Measurements from ENCODE around the gene PNMA6E. TPM values are rescaled to one million over a fixed set of nuclear protein-coding genes. Genes with fewer than 3 reads are reported as not detected.

Gene PNMA6E
- total RNA-seq, 6 donors from 2014 or later, result 0.09 to 0.44 (median 0.10) TPM; not detected in 3

DNA sequence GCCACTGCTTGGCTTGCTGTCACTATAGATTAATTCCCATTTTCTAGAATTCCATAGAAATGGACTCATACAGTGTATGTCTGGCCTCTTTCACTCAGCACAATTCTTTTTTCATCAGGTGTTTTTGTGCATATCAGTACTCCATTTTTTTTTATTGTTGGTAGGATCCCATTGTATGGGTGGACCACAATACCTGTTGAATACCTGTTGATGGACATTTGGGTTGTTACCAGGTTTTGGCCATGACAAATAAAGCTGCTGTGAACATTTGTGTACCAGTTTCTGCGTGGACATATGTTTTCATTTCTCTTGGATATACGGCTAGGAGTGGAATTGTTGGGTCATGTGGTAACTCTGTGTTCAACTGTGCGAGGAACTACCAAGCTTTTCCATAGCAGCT is 25.1 kb upstream of the PNMA6E start:
- no peak for DNase-seq
- Histone ChIP-seq H3K27ac (no peak overlapping the region), H3K4me1 (no peaks in the 10 kb centered on the region), H3K9me3 (peaks cover 0 to 8% (median 2%) of the 10 kb centered on the region in 4 donors), H3K4me3 (no peak overlapping the region), H3K36me3 (peaks cover 0 to 8% (median 0%) of the 10 kb centered on the region in 4 donors), H3K27me3 (no peaks in the 10 kb centered on the region)
- no peak for ATAC-seq (ENCODE audit: low FRiP score in 2 of 2)
- TF ChIP-seq CTCF (IDR thresholded peaks at IDR 0.05) (no peak), EP300 (IDR thresholded peaks at IDR 0.05) (no peak), POLR2A (IDR thresholded peaks at IDR 0.05) (no peak), POLR2AphosphoS5 (IDR thresholded peaks at IDR 0.05) (no peak)
- WGBS, 2 donors, result 84 to 96% methylated on average over 3 of the region's 3 CpGs

DNA sequence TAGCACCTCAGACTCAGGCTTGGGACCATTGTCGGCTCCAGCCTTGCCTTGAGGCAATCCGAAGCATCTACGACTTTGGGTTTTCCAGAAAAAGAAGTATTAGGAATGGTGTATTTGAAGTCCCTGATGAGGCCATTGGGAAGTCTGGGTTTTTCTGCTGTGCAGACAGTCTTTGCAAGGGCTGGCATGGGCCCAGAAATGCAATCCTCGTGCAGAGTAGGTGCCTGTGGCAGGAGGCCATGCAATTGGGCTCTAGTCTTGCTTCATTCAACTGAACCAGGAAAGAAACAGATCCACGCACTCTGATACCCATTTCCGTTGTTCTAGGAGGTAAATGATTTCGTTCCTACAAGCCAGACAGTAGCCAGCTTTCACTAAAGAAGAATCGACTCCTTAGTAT is 22.5 kb upstream of the PNMA6E start:
- peaks cover 0 to 11% (median 2%) of the 10 kb centered on the region in 4 donors for H3K36me3 ChIP-seq
- WGBS, 2 donors, result 50 to 64% methylated on average over 1 to 8 of the region's 8 CpGs
- no peak overlapping the region for H3K27ac ChIP-seq
- no peak for ATAC-seq (ENCODE audit: low FRiP score in 2 of 2)
- no peaks in the 10 kb centered on the region for H3K4me1 ChIP-seq
- H3K27me3 ChIP-seq, result no peaks in the 10 kb centered on the region
- no peak for TF ChIP-seq CTCF (IDR thresholded peaks at IDR 0.05)
- TF ChIP-seq EP300 (IDR thresholded peaks at IDR 0.05), result no peak
- TF ChIP-seq POLR2A (IDR thresholded peaks at IDR 0.05), result no peak
- peak in 1 of 2 donors; percentile 19 for TF ChIP-seq POLR2AphosphoS5 (IDR thresholded peaks at IDR 0.05)
- DNase-seq, result peak in 1 of 2 donors; percentile 47
- H3K9me3 ChIP-seq, result no peaks in the 10 kb centered on the region
- H3K4me3 ChIP-seq, result no peak overlapping the region

DNA sequence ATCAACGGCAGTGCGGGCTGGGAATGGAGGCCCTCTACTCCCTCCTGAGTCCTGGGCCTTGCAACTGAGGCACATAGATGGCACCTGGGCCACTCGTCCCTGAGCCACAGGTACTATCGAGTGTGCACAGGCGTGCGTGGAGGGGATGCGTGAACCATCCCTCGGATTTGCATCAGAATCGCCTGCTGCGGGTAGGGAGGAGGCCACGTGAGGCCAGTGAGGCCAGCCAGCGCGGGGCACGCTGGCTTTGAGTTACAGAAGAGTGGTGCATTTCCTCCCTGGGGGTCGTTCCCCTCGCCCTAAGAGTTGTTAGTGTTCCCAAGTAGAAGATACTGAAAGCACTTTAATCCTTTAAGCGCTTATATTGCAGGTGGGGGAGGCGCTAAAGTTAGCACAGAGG is 20.7 kb upstream of the PNMA6E start:
- ATAC-seq (ENCODE audit: low FRiP score in 2 of 2) (no peak), DNase-seq (no peak)
- H3K27me3 ChIP-seq, result no peaks in the 10 kb centered on the region
- TF ChIP-seq POLR2A (IDR thresholded peaks at IDR 0.05) (no peak), CTCF (IDR thresholded peaks at IDR 0.05) (no peak), EP300 (IDR thresholded peaks at IDR 0.05) (no peak), POLR2AphosphoS5 (IDR thresholded peaks at IDR 0.05) (no peak)
- H3K36me3 ChIP-seq, result peaks cover 0 to 11% (median 2%) of the 10 kb centered on the region in 4 donors
- no peak overlapping the region for H3K4me3 ChIP-seq
- no peak overlapping the region for H3K27ac ChIP-seq
- no peaks in the 10 kb centered on the region for H3K4me1 ChIP-seq
- WGBS, 2 donors, result 88 to 93% methylated on average over 13 to 18 of the region's 18 CpGs
- no peaks in the 10 kb centered on the region for H3K9me3 ChIP-seq

DNA sequence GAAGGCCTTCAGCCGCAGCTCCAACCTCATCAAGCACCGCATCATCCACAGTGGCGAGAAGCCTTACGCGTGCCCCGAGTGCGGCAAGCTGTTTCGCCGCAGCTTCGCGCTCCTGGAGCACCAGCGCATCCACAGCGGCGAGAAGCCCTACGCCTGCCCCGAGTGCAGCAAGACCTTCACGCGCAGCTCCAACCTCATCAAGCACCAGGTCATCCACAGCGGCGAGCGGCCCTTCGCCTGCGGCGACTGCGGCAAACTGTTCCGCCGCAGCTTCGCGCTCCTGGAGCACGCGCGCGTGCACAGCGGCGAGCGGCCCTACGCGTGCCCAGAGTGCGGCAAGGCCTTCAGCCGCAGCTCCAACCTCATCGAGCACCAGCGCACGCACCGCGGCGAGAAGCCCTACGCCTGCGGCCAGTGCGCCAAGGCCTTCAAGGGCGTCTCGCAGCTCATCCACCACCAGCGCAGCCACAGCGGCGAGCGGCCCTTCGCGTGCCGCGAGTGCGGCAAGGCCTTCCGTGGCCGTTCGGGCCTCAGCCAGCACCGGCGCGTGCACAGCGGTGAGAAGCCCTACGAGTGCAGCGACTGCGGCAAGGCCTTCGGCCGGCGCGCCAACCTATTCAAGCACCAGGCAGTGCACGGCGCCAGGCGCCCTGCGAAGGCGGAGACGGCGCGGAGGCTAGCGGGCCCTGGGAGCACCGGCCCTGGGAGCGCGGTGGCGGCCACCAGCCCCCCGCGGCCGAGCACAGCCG is 19.9 kb upstream of the PNMA6E start:
- WGBS, 2 donors, result 88% methylated on average over 88 of the region's 91 CpGs; no CpG with 5 or more reads in 1 of the 2 donors
- Histone ChIP-seq H3K4me3 (no peak overlapping the region), H3K9me3 (no peaks in the 10 kb centered on the region), H3K4me1 (no peaks in the 10 kb centered on the region), H3K27ac (no peak overlapping the region), H3K27me3 (no peaks in the 10 kb centered on the region), H3K36me3 (peaks cover 0 to 11% (median 2%) of the 10 kb centered on the region in 4 donors)
- DNase-seq (peak in 1 of 2 donors; percentile 12), ATAC-seq (ENCODE audit: low FRiP score in 2 of 2) (no peak)
- TF ChIP-seq POLR2AphosphoS5 (IDR thresholded peaks at IDR 0.05) (no peak), EP300 (IDR thresholded peaks at IDR 0.05) (no peak), POLR2A (IDR thresholded peaks at IDR 0.05) (no peak), CTCF (IDR thresholded peaks at IDR 0.05) (no peak)

- no peaks in the 10 kb centered on the region for H3K9me3 ChIP-seq
- peaks cover 0 to 11% (median 2%) of the 10 kb centered on the region in 4 donors for H3K36me3 ChIP-seq
- TF ChIP-seq EP300 (IDR thresholded peaks at IDR 0.05) (no peak), POLR2A (IDR thresholded peaks at IDR 0.05) (no peak), CTCF (IDR thresholded peaks at IDR 0.05) (no peak), POLR2AphosphoS5 (IDR thresholded peaks at IDR 0.05) (no peak)
- peaks cover 0 to 8% (median 2%) of the 10 kb centered on the region in 4 donors for H3K4me1 ChIP-seq
- DNase-seq, result no peak
- 85 to 92% methylated on average over 8 of the region's 8 CpGs for WGBS, 2 donors
- no peak overlapping the region for H3K27ac ChIP-seq
- H3K4me3 ChIP-seq, result no peak overlapping the region
- no peak for ATAC-seq (ENCODE audit: low FRiP score in 2 of 2)
- no peaks in the 10 kb centered on the region for H3K27me3 ChIP-seq
These were observed 16.5 kb upstream of the PNMA6E start for GRCh38 chrX:153417637-153418036.

Measured in upper lobe of left lung (tissue), 6 donors.